Dedifferentiated amniotic fluid mesenchymal stem cell (primary cell): ENCODE data around the gene CD4.

Experiments used
- DNase-seq: peaks from one replicate; pipeline ENCODE4 v3.0.0-alpha.2; 2016; ENCODE audit errors: extremely low spot score

The CD4 gene

GRCh38 chr12:6816598-6816997 is 27.3 kb downstream of the CD4 start:
- no peak for DNase-seq

- DNase-seq = no peak
Observed at GRCh38 chr12:6817098-6817497, 27.8 kb downstream of the CD4 start.

DNA sequence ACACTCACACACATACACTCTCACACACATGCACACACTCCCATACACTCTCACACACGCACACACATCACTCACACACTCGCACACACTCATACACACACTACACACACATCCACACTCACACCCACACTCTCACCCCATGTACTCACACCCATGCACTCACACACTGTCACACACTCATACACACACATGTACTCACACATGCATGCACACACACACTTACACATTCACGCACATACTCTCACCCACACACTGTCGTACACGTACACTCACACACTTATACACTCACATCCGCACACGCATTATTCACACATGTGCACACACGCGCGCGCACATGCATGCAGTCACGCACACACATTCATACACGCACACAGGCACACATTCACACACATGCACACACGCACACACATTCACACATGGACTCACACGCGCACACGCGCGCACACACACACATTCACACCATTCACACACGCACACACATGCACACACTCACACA is 28.4 kb downstream of the CD4 start:
- no peak for DNase-seq

- no peak for DNase-seq
Observed at GRCh38 chr12:6818222-6818621, 28.9 kb downstream of the CD4 start.

DNA sequence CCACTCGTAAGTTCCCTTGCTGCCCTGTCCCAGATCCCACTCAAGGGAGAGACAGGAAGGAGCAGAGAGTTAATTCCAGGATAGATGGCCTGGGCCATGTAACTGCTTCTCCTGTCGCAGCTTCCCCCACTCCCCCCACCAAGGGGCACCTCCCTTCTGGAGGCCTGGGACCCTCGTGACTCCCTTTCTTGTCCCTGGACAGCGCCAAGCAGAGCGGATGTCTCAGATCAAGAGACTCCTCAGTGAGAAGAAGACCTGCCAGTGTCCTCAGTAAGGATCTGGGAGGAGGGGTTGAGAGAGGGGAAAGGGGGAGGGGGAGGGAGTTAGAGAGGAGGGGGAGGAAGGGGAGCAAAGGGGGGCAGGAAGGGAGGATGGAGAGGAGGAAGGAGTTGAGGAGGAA is 29.3 kb downstream of the CD4 start:
- no peak for DNase-seq

- DNase-seq = no peak
Observed at GRCh38 chr12:6819106-6820030, 30.0 kb downstream of the CD4 start.

GRCh38 chr12:6820166-6820565 is 30.8 kb downstream of the CD4 start:
- DNase-seq = no peak

GRCh38 chr12:6821591-6822425 is 32.5 kb downstream of the CD4 start, which contains the start of gene GPR162:
Gene GPR162 (plus strand): TSS chr12:6821821. CDS start chr12:6823899, 2,078 bp downstream.
- DNase-seq = peak; percentile 27

DNA sequence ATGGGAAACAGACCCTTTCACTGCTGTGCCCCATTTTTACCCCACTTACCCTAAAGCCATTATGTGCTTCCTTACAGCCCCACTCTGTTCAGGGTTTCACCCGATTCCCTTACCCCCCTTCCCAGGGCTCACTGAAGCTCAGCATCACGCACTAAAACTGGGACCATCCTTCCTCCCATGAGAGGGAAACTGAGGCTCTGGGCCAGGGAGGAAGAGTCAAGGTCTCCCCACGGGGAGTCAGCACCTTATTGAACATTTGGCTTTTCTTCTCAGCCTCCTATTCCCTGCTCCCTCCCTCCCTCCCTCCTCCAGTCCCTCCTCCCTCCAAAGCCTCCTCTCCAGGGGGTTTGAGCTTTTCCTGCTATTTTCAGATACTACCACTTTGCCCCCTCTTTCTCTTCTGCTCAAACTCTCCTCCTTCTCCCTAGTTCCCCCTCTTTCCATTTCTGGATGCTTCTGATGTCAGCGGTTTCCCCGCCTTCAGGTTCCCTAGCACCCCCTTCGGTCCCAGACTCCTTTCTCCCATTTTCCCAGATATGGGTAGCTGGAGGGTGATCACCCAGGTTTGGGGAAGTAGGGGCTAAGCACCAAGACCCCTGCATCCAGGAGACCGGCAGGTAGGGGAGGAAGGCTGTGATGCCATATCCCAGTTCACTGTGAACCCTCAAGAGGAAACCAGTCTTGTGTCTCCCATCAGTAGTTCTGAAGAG is 33.3 kb downstream of the CD4 start:
- no peak for DNase-seq

DNA sequence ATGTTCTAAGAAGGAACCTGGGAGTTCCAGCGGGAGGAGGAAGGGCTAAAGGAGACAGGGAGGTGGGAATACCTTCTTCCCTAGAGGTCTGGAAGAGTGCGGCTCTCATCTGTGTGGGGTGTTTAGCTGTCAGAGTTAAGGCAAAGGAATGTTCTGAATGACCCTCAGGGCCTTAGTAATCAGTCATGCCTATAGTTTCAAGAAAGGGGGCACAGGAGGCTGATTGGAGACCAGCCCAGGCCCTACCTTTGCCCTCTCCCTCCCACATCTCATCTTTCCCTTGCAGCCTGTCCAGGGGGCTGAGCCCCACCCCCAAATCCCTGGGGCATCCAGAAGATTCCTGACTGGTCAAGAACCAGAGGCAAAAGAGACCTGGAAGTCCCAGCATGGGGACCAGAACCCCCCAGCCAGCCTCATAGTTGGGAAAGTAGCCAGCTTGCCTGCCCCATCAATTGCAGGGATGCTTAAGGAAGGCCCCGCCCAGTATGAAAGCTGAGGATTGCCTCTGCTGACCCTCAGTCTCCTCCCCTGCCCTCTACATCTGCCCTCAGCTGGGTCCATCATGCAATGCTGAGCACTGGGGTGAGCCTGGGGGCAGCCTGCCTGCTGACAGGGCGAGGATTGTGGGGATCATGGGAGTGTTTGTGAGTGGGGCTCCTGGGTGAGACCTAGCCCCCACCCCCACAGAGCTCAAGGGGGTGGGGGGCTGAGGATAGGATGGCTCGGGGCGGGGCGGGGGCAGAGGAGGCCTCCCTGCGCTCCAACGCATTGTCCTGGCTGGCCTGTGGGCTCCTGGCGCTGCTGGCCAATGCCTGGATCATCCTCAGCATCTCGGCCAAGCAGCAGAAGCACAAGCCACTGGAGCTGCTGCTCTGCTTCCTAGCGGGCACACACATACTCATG is 34.1 kb downstream of the CD4 start:
- DNase-seq = no peak

- DNase-seq = no peak
Observed at GRCh38 chr12:6824085-6824775, 34.9 kb downstream of the CD4 start.

DNA sequence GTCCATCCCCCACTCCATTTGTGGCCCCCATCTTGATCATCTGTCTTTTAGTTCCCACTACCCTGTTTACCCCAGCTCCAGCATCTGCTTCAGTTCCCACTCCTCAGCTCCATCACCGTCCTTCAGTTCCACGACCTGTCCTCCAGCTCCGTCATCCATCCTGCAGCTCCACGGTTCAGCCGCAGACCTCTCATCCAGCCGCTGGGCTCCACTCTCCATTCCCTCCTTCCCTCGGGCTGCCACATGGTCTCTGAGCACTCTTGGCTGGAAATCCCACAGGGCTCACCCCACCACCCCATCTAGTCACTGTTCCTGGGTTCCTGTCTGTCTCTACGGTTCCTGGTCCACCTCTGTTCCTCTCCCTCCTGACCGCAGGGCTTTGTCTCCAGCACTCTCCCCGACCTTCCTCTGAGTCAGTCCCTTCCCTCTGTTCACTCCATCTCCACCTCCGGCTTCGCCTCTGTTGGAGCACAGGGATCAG is 35.6 kb downstream of the CD4 start:
- no peak for DNase-seq

DNA sequence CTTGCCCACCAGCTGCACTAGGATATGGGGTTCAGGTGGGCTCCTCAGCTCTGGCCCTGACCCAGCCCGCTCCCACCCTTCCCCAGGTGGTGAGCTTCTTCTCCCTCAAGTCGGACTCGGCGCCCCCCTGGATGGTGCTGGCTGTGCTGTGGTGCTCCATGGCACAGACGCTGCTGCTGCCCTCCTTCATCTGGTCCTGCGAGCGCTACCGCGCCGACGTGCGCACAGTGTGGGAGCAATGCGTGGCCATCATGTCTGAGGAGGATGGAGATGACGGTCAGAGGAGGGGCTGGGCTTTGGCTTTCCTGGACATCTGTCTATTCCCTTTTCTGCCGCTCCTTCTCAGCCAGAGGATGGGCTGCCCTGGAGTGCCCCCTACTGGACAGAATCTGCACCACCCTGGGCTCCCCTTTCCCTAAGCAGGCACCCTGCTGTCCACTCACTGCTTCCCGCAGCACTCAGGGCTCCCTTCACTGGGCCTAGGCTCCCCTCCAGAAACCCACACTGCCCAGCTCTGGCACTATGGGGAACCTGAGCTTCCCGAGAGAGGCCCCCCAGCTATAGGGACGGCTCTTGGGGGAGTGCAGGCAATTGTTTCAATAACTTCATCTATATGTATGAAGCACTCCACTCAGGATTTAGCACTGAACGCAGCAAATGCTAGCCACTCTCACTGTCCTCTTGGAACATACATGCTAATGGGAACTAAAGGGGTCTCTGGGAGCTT is 36.2 kb downstream of the CD4 start:
- peak; percentile 77 for DNase-seq

GRCh38 chr12:6826125-6826733 is 36.9 kb downstream of the CD4 start:
- no peak for DNase-seq

DNA sequence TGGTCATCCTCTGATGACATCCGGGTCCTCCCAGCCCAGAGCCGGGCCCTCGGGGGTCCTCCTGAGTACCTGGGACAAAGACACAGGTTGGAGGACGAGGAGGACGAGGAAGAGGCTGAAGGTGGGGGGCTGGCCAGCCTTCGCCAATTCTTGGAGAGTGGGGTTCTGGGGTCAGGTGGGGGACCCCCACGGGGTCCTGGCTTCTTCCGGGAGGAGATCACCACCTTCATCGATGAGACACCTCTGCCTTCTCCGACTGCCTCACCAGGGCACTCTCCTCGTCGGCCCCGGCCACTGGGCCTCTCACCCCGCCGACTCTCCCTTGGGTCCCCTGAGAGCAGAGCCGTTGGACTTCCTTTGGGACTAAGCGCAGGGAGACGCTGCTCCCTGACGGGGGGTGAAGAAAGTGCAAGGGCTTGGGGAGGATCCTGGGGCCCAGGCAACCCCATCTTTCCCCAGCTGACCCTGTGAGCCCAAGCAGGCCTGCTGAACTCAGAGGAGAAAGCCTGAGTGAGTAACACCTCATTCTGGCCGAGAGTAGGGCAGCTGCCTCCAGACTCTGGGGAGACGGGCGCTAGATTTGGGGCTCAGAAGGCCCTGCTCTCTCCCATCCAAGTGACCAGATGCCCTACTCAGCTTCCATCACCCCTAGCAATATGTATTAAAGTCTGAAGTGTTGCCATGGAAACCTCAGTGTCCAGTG is 37.6 kb downstream of the CD4 start:
- DNase-seq = no peak

DNA sequence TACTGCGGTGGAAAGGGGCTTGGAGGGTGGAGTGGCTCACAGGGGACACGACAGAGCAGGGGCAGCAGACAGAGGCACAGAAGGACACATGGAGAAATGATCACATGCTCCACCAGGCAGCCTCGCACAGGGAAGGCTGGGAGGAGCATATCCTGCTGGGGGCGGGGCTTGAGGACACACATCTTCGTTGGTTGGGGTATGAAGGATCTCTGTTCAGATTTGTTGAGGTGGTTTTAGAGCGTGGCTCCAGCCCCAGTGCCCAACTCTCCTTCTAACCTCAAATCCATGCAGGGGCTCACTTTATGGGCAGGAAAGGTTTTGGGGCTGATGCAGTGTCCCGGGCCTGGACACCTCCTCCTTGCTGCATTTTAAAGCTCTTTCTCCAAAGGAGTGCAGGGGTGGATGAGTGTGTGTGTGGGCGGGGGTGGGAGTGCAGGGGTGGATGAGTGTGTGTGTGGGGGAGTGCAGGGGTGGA is 38.1 kb downstream of the CD4 start:
- DNase-seq = peak; percentile 64

GRCh38 chr12:6827982-6828780 is 38.9 kb downstream of the CD4 start, which contains the start of gene P3H3:
Gene P3H3 (plus strand): TSS chr12:6828407. CDS start chr12:6828441, 34 bp downstream.
- no peak for DNase-seq
